Stimulated activated CD4-positive, alpha-beta T cell treated with anti-CD3 and anti-CD28 coated beads, Interleukin-15, amount 100 ng/mL, for 1 hour (primary cell): ENCODE data around the gene SF3B5.
A peak's percentile ranks its signal among the peaks of the same experiment; 100 is the strongest.
"Not testable (repeated sequence)": the region's sequence is repeated elsewhere in the genome, so short reads cannot be mapped to it uniquely, and the experiment has no call there.

Experiments
- DNase-seq, 2 donors: peaks; one replicate each; pipeline ENCODE4 v3.0.0-alpha.2; 2020; ENCODE audit warnings: low read depth in 1 of 2, low spot score in 1 of 2

Gene SF3B5

DNA sequence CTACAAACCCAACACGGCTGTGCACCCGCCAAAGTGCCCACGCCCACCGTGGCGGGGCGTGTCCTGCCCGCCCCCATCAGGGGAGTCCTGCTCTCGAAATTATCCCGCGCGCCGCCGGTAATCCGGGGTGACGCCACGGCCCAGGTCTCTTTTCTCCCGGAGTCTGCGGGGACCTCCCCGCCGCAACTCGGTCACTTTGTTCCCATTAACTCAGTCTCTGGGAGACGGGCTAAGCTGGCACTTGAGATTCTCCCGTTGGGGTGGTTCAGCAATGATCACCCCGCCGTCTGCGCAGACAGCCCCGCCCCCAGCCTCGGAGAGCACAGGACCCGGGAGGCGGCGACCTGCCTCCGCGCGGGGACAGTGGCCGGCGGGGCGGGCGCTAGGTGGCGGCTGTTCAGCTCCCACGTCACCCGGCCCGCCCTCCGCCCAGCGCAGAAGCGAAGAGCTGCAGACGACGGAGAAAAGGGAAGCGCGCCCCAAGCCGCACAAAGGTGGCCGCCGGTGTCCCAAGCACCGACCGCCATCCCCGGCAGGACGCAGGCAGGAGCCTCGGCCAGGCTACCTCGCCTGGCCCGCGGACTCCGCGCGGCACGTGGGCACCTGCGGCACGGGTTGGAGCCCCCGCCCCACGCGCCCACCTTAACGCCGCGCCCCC is 31.5 kb downstream of the SF3B5 start:
- peak; percentile 80 to 82 for DNase-seq

DNA sequence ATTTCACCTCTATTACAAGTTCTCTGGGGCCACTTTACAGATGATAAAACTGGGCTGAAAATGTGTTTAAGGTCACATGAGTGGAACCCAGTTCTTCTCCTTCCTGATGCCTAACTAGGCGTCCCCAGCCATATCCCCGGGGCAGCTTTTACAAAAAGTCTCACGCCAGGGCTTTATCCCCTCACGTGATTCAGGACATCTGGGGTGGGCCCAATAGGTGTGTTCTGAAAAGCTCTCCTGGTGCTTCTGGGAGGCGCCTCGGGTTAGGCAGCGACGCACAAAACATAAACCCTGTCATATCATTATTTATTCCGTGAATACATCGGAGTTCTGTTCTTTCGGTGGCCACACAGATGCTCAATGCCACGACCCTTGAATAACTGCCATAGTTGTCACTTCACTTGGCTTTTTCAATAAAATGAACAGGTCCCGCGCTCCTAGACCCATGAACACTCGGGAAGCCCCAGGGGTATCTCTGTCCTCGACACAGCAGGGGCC is 32.1 kb downstream of the SF3B5 start:
- DNase-seq, result no peak

DNA sequence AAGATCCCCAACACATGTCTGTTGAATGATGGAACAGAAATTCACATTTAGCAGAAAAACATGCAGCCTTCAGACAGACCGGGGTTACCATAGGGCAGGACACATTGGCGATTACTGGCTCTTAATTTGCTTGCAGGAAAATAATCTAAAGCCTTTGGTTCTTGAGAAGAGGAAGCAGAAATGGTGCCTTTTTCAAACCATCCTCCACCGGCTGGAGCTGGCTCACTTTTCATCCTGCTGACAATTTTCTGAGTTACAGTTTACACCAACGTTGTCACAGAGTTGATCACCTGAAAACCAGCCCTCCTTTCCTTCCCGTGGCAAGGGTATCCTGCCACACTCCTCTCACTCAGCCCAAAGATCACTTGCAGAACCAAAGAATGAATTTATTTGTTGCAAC is 32.6 kb downstream of the SF3B5 start:
- DNase-seq, result no peak

DNA sequence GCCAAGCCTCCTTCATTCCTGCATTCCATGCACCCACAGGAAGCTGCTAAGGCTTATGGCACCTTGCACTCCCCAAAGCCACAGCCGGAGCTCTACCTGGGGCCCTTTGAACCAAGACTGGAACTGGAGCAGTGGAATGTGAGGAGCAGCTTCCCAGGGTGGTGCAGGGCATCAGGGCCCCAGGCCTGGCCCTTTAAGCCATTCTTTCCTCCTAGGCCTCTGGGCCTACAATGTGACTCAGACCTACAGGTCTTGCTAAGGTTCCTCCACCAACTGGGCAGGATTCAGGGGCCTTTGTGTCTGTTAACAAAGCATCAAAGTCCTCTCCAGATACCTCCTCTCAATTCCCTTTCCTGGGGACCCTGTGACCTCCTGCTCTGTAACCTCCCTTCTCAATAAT is 36.2 kb downstream of the SF3B5 start:
- no peak for DNase-seq

DNA sequence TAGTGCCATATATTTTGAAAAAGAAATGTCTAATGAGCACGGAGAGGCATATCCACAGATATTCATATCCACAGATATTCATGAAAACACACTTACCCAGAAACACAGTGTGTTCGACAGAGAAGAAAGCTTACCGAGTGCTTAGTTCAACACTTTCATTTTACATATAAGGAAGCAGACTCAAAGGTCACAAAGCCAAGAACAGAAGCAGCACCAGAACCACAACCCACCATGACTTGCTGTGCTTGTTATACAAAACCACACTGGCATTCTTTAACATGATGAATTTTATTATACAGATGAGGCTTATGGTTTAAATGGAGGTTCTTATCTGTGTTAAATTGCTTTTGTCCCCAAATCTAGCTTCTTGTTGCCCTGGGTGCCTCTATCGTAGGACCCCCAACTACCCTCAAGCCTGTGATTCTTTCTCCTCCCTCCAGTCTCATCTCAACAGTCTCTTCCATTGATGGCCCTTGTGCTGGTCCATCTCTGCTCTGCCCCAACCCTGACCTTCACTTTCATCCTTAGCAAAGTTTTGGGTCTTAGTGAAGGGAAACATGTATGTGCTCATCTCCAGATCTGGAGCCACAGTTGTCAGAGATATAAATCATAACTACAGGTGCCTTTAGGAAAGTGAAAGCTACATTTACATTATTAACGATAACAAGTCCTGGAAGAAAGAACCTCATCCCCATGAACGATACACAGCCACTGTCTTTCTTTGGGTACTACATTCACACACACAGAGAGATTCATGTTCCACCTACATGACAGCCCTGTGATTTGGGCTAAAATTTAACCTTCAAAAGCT is 40.0 kb downstream of the SF3B5 start:
- DNase-seq, result no peak

DNA sequence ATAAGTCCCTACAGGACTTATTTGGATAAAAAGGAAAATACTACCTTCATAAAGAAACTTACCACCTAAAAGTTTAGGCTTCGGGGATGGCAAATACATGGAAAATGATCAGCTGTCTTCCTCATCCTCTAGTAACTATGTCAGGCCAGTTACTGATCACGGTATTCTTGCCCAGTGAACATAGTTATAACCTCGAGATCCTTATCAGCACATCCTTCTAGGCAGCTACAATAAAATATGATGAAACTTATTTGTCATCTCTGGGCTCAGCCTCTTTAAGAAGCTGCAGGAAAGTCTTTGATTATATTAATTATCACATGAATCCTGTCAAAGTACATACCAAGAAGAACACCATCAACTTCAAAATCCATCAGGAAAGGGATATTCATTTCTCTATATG is 41.8 kb downstream of the SF3B5 start:
- DNase-seq, result no peak

DNA sequence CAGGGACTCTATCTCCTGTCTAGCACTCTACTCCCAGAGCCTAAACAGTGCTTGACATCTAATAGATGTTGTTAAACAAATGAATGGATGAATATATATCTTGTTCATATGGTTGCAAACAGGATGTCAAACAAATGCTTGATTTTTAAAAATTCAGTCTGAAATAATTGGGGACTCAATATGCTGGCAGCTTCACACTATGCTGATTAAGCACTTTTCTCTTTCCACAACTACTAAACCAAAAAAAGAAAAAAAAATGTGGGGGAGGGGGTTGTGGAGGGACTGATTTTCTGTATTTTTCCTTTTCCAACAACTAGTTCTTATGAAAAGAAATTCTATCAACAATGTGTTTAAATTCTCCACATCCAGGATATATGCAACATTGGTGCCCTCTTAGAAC is 42.9 kb downstream of the SF3B5 start:
- no peak for DNase-seq

DNA sequence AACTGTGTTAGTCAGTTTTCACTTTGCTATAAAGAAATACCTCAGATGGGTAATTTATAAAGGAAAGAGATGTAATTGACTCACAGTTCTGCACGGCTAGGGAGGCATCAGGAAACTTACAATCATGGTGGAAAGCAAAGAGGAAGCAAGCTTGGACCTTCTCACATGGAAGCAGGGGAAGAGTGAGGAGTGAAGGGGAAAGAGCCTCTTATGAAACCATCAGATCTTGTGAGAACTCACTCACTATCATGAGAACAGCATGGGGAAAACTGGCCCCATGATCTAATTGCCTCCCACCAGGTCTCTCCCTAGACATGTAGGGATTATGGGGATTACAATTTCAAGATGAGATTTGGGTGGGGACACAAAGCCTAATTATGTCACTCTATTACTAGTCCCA is 46.0 kb downstream of the SF3B5 start:
- DNase-seq, result no peak

DNA sequence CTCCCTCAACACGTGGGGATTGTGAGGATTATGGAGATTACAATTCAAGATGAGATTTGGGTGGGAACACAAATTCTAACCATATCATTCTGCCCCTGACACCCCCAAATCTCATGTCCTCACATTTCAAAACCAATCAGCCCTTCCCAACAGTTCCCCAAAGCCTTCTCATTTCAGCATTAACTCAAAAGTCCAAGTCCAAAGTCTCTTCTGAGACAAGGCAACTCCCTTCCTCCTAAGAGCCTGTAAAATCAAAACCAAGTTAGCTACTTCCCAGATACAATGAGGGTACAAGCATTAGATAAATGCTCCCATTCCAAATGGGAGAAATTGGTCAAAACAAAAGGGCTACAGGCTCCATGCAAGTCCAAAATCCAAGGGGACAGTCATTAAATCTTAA is 47.7 kb downstream of the SF3B5 start:
- DNase-seq, result no peak

DNA sequence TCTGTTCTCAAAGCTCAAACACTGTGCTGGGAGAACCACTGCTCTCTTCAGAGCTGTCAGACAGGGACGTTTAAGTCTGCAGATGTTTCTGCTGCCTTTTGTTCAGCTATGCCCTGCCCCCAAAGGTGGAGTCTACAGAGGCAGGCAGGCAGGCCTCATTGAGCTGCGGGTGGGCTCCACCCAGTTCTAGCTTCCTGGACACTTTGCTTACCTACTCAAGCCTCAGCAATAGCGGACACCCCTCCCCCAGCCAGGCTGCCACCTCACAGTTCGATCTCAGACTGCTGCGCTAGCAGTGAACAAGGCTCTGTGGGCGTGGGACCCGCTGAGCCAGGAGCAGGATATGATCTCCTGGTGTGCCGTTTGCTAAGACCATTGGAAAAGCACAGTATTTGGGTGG is 48.7 kb downstream of the SF3B5 start:
- DNase-seq, result not testable (repeated sequence)

DNA sequence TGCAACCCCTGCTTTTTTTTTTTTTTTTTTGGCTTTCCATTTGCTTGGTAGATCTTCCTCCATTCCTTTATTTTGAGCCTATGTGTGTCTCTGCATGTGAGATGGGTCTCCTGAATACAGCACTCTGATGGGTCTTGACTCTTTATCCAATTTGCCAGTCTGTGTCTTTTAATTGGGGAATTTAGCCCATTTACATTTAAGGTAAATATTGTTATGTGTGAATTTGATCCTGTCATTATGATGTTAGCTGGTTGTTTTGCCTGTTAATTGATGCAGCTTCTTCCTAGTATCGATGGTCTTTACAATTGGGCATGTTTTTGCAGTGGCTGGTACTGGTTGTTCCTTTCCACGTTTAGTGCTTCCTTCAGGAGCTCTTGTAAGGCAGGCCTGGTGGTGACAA is 50.4 kb downstream of the SF3B5 start:
- not testable (repeated sequence) for DNase-seq
